Stromal cell of bone marrow (primary cell): ENCODE data around the gene MCTP1.

Source experiments
- DNase-seq: peaks from one replicate; pipeline ENCODE4 v3.0.0-alpha.2; 2012; ENCODE audit warnings: low read depth

MCTP1 gene

GRCh38 chr5:94759961-94760360, 524.9 kb downstream of the MCTP1 start:
- DNase-seq, result no peak

- DNase-seq, result no peak
Measured at GRCh38 chr5:94759022-94759421, 525.9 kb downstream of the MCTP1 start.

GRCh38 chr5:94754824-94755223, 530.1 kb downstream of the MCTP1 start:
- no peak for DNase-seq

GRCh38 chr5:94751460-94751859, 533.4 kb downstream of the MCTP1 start:
- no peak for DNase-seq

GRCh38 chr5:94750681-94751080, 534.2 kb downstream of the MCTP1 start:
- no peak for DNase-seq

GRCh38 chr5:94749042-94749441, 535.9 kb downstream of the MCTP1 start:
- no peak for DNase-seq

- no peak for DNase-seq
Measured at GRCh38 chr5:94748212-94748611, 536.7 kb downstream of the MCTP1 start.

- DNase-seq, result no peak
Measured at GRCh38 chr5:94747371-94747770, 537.5 kb downstream of the MCTP1 start.

- DNase-seq, result no peak
Measured at GRCh38 chr5:94746731-94747124, 538.2 kb downstream of the MCTP1 start.

GRCh38 chr5:94745786-94746730, 538.8 kb downstream of the MCTP1 start:
- peak; percentile 7 for DNase-seq

GRCh38 chr5:94744906-94745305, 540.0 kb downstream of the MCTP1 start:
- DNase-seq, result no peak

GRCh38 chr5:94742852-94743251, 542.0 kb downstream of the MCTP1 start:
- DNase-seq, result no peak

- DNase-seq, result no peak
Measured at GRCh38 chr5:94740286-94740685, 544.6 kb downstream of the MCTP1 start.

- DNase-seq, result no peak
Measured at GRCh38 chr5:94736498-94736897, 548.4 kb downstream of the MCTP1 start.

GRCh38 chr5:94731471-94731870, 553.4 kb downstream of the MCTP1 start:
- no peak for DNase-seq

GRCh38 chr5:94725142-94725541, 559.8 kb downstream of the MCTP1 start:
- DNase-seq, result no peak

GRCh38 chr5:94715768-94716167, 569.1 kb downstream of the MCTP1 start:
- no peak for DNase-seq

GRCh38 chr5:94711785-94712184, 573.1 kb downstream of the MCTP1 start:
- no peak for DNase-seq

- no peak for DNase-seq
Measured at GRCh38 chr5:94709277-94709676, 575.6 kb downstream of the MCTP1 start.

- no peak for DNase-seq
Measured at GRCh38 chr5:94707359-94707758, 577.5 kb downstream of the MCTP1 start.

GRCh38 chr5:94705427-94705826, 579.5 kb downstream of the MCTP1 start:
- no peak for DNase-seq

GRCh38 chr5:94702729-94703128, 582.2 kb downstream of the MCTP1 start:
- DNase-seq, result no peak

GRCh38 chr5:94700592-94700991, 584.3 kb downstream of the MCTP1 start:
- DNase-seq, result no peak

- DNase-seq, result no peak
Measured at GRCh38 chr5:94699562-94699961, 585.3 kb downstream of the MCTP1 start.
